K562 (cell line): ENCODE measurements around the gene MRI1. TPM values are rescaled to one million over a fixed set of nuclear protein-coding genes. Genes with fewer than 3 reads are reported as not detected.
A peak's percentile ranks its signal among the peaks of the same experiment; 100 is the strongest.

Experiments
- BRF2 ChIP-seq: IDR thresholded peaks from 3 replicates; pipeline ENCODE4 v1.6.1; 2011; ENCODE audit warnings: borderline replicate concordance, mild to moderate bottlenecking; ENCODE audit not compliant: insufficient read length, insufficient read depth
- CEBPB ChIP-seq: fragments of 450-650 bp; IDR thresholded peaks from 2 replicates; pipeline ENCODE4 v1.6.1; 2016; ENCODE audit warnings: missing genetic modification characterization, missing compliant biosample characterization
- CHD1 ChIP-seq: fragments of 200-600 bp; sonication (generic); IDR thresholded peaks from one replicate; pipeline ENCODE4 v1.6.1; 2012; ENCODE audit warnings: mild to moderate bottlenecking, moderate library complexity, low read length, inconsistent platforms
- DNMT1 ChIP-seq: fragments of 450-650 bp; IDR thresholded peaks from 2 replicates; pipeline ENCODE4 v1.6.1; 2016; ENCODE audit warnings: antibody characterized with exemption, mild to moderate bottlenecking
- HOXB6 ChIP-seq: fragments of 250-450 bp; sonication (Bioruptor Pico); IDR thresholded peaks from 2 replicates; pipeline ENCODE4 v1.5.1; 2022; ENCODE audit warnings: mild to moderate bottlenecking, borderline replicate concordance
- JUNB ChIP-seq: fragments of 450-650 bp; formaldehyde crosslinking; conservative IDR thresholded peaks from 2 replicates; pipeline ENCODE4 v1.4.0; 2020; ENCODE audit warnings: mild to moderate bottlenecking
- MYBL2 ChIP-seq, 2 experiments: fragments of 450-650 bp in 1 of 2; sonication (generic) in 1 of 2; formaldehyde crosslinking in 1 of 2; IDR thresholded peaks; 2 replicates each; pipeline versions ENCODE4 v1.6.1 to v1.8.1; 2017 to 2022; ENCODE audit warnings: borderline replicate concordance in 1 of 2, inconsistent platforms in 1 of 2, low read depth in 1 of 2, mild to moderate bottlenecking in 1 of 2, missing genetic modification reagents in 1 of 2, moderate library complexity in 1 of 2
- NONO ChIP-seq, 2 experiments: fragments of 200-400 bp in 1 of 2; fragments of 450-650 bp in 1 of 2; formaldehyde crosslinking in 1 of 2; IDR thresholded peaks; 2 replicates each; pipeline ENCODE4 v1.6.1; 2017; ENCODE audit warnings: low read depth in 2 of 2, mild to moderate bottlenecking in 2 of 2, moderate library complexity in 2 of 2, low read length in 1 of 2
- POLR2H ChIP-seq: IDR thresholded peaks from 2 replicates; pipeline ENCODE4 v1.6.1; 2016; ENCODE audit warnings: missing genetic modification characterization, low read depth, mild to moderate bottlenecking, control low read depth, missing compliant biosample characterization, moderate library complexity
- POLR3G ChIP-seq: IDR thresholded peaks from 2 replicates; pipeline ENCODE4 v1.6.1; 2011; ENCODE audit not compliant: insufficient read length, insufficient replicate concordance; ENCODE audit errors: extremely low read depth
- RBM22 ChIP-seq: fragments of 200-400 bp; formaldehyde crosslinking; IDR thresholded peaks from 2 replicates; pipeline ENCODE4 v1.6.1; 2018; ENCODE audit warnings: low read length, low read depth; ENCODE audit not compliant: poor library complexity, severe bottlenecking
- SIX5 ChIP-seq, 2 experiments: IDR thresholded peaks; 2 replicates each; pipeline ENCODE4 v1.6.1; 2011; ENCODE audit warnings: low read length in 2 of 2, borderline replicate concordance in 1 of 2, low read depth in 1 of 2, mild to moderate bottlenecking in 1 of 2, moderate library complexity in 1 of 2; ENCODE audit not compliant: insufficient read depth in 1 of 2
- SMAD1 ChIP-seq: fragments of 150-350 bp; IDR thresholded peaks from 2 replicates; pipeline ENCODE4 v1.6.1; 2014; ENCODE audit warnings: low read length, low read depth; ENCODE audit not compliant: partially characterized antibody
- SMARCC2 ChIP-seq: fragments of 450-650 bp; IDR thresholded peaks from 2 replicates; pipeline ENCODE4 v1.6.1; 2017; ENCODE audit warnings: antibody characterized with exemption, moderate library complexity, mild to moderate bottlenecking, low read depth
- SNAPC5 ChIP-seq: fragments of 250-450 bp; sonication (Bioruptor Pico); IDR thresholded peaks from 2 replicates; pipeline ENCODE4 v1.8.0; 2021; ENCODE audit warnings: moderate library complexity, mild to moderate bottlenecking, inconsistent platforms
- SRSF9 ChIP-seq: fragments of 200-400 bp; formaldehyde crosslinking; IDR thresholded peaks from 2 replicates; pipeline ENCODE4 v1.6.1; 2017; ENCODE audit warnings: low read depth, low read length, borderline replicate concordance
- TCF15 ChIP-seq: fragments of 250-450 bp; sonication (Bioruptor Pico); IDR thresholded peaks from 2 replicates; pipeline ENCODE4 v1.8.0; 2022; ENCODE audit warnings: moderate library complexity, mild to moderate bottlenecking, inconsistent platforms
- THAP7 ChIP-seq: fragments of 250-450 bp; sonication (Bioruptor Pico); IDR thresholded peaks from 2 replicates; pipeline ENCODE4 v1.5.0; 2021
- TRIM28 ChIP-seq: fragments of 450-650 bp; IDR thresholded peaks from 2 replicates; pipeline ENCODE4 v1.6.1; 2017
- U2AF1 ChIP-seq: fragments of 200-400 bp; formaldehyde crosslinking; optimal IDR thresholded peaks from 2 replicates; pipeline ENCODE3; 2017; ENCODE audit warnings: mild to moderate bottlenecking, low read depth, low read length, moderate library complexity
- ZFP91 ChIP-seq: sonication (generic); formaldehyde crosslinking; IDR thresholded peaks from 2 replicates; pipeline ENCODE4 v1.8.0; 2022; ENCODE audit warnings: mild to moderate bottlenecking, missing genetic modification reagents
- polyA plus RNA-seq, 8 experiments: library from polyadenylated mRNA; depleted of rRNA in 4 of 8; stranded (reverse) in 5 of 8; unstranded in 3 of 8; fragments of >200 nt; fragmentation: Nextera tagmentation in 2 of 8; fragmentation: Illumina TruSeq in 1 of 8; extraction: Ambion mirVana in 2 of 8; extraction: Trizol in 1 of 8; gene quantifications; 2 replicates each; pipeline versions ENCODE4 v1.2.1 to v1.2.3, GENCODE V29; 2011 to 2014; ENCODE audit warnings: inconsistent platforms in 1 of 8, missing spikeins in 1 of 8
- total RNA-seq, 7 experiments: library from RNA; depleted of rRNA in 6 of 7; stranded (reverse); fragments of >200 nt in 6 of 7; fragmentation: Illumina TruSeq in 2 of 7; extraction: Trizol in 2 of 7; gene quantifications; 2 replicates each; pipeline versions ENCODE4 v1.2.1 to v1.2.3, GENCODE V29; 2011 to 2021; ENCODE audit warnings: low replicate concordance in 1 of 7

MRI1 gene
- total and polyA plus RNA-seq, 9 of the 15 experiments (the other 6 are each of a cell fraction or from before 2014, with no cell fraction given) = 5.5 to 57.4 (median 28.2) TPM

GRCh38 chr19:13717194-13717643 is 47.1 kb upstream of the MRI1 start (continued):
- TF ChIP-seq U2AF1 (no peak), THAP7 (CRISPR knock-in tag) (no peak), HOXB6 (CRISPR knock-in tag) (no peak), SMAD1 (no peak), ZFP91 (CRISPR knock-in tag) (no peak), BRF2 (no peak), MYBL2 (IDR thresholded peaks at IDR 0.05; ENCODE audit: low read depth) (no peak), MYBL2 (CRISPR knock-in tag; IDR thresholded peaks at IDR 0.05; ENCODE audit: borderline replicate concordance) (no peak), DNMT1 (no peak), TRIM28 (no peak), SRSF9 (no peak), CEBPB (tag) (no peak), POLR2H (tag) (no peak), SMARCC2 (peak; percentile 64; the same call in 1 of the 2 replicates), NONO (IDR thresholded peaks at IDR 0.05; ENCODE audit: low read depth in 2 of 2, low read length in 1 of 2) (no peak), SIX5 (IDR thresholded peaks at IDR 0.05; ENCODE audit: borderline replicate concordance in 1 of 2, insufficient read depth in 1 of 2, low read depth in 1 of 2, low read length in 2 of 2) (no peak), RBM22 (no peak), CHD1 (no peak), TCF15 (CRISPR knock-in tag) (no peak), JUNB (CRISPR knock-in tag) (no peak), SNAPC5 (CRISPR knock-in tag) (no peak), POLR3G (no peak)
